Liver (tissue), 9 donors: ENCODE measurements around the gene ADIPOR1. TPM values are rescaled to one million over a fixed set of nuclear protein-coding genes. Genes with fewer than 3 reads are reported as not detected.

Source experiments
- DNase-seq: peaks from one replicate; pipeline ENCODE4 v3.0.0-alpha.2; 2017; ENCODE audit warnings: low spot score
- H3K27ac ChIP-seq, 2 donors: one replicate each; pipeline ENCODE4 v1.7.0; 2013; ENCODE audit warnings: inconsistent platforms in 2 of 2, low read length in 2 of 2, control low read depth in 1 of 2, low read depth in 1 of 2, mild to moderate bottlenecking in 1 of 2
- H3K27me3 ChIP-seq, 4 donors: one replicate each; pipeline versions ENCODE4 v1.6.1 to v1.7.0; 2013; ENCODE audit warnings: low read length in 3 of 4, inconsistent platforms in 1 of 4, mild to moderate bottlenecking in 1 of 4, moderate library complexity in 1 of 4; ENCODE audit not compliant: control insufficient read depth in 4 of 4, insufficient read depth in 4 of 4
- H3K36me3 ChIP-seq, 4 donors: one replicate each; pipeline versions ENCODE4 v1.6.1 to v1.7.0; 2013; ENCODE audit warnings: low read length in 3 of 4, mild to moderate bottlenecking in 3 of 4, low read depth in 1 of 4, moderate library complexity in 1 of 4; ENCODE audit not compliant: control insufficient read depth in 4 of 4, insufficient read depth in 3 of 4
- H3K4me1 ChIP-seq, 4 donors: one replicate each; pipeline versions ENCODE4 v1.6.1 to v1.7.0; 2013; ENCODE audit warnings: low read length in 3 of 4, mild to moderate bottlenecking in 3 of 4, moderate library complexity in 1 of 4; ENCODE audit not compliant: control insufficient read depth in 4 of 4, insufficient read depth in 4 of 4
- H3K4me3 ChIP-seq, 3 donors: one replicate each; pipeline versions ENCODE4 v1.6.1 to v1.7.0; 2013; ENCODE audit warnings: low read length in 3 of 3, control low read depth in 1 of 3, low read depth in 1 of 3, mild to moderate bottlenecking in 1 of 3
- H3K9ac ChIP-seq, 2 donors: one replicate each; pipeline ENCODE4 v1.7.0; 2013; ENCODE audit warnings: low read length in 2 of 2, mild to moderate bottlenecking in 2 of 2, moderate library complexity in 2 of 2, control low read depth in 1 of 2, low read depth in 1 of 2
- H3K9me3 ChIP-seq, 4 donors: one replicate each; pipeline versions ENCODE4 v1.6.1 to v1.7.0; 2013; ENCODE audit warnings: low read length in 3 of 4; ENCODE audit not compliant: control insufficient read depth in 4 of 4
- ATF3 ChIP-seq: IDR thresholded peaks from 2 replicates; pipeline ENCODE4 v1.6.1; 2016; ENCODE audit warnings: antibody characterized with exemption
- CTCF ChIP-seq: fragments of 150-350 bp; IDR thresholded peaks from 2 replicates; pipeline ENCODE4 v1.5.1; 2017; ENCODE audit warnings: improper control_type of control experiment, low read depth, low read length; ENCODE audit not compliant: missing input control
- FOXA1 ChIP-seq: IDR thresholded peaks from 2 replicates; pipeline ENCODE4 v1.6.1; 2016; ENCODE audit warnings: antibody characterized with exemption
- FOXA2 ChIP-seq: IDR thresholded peaks from 2 replicates; pipeline ENCODE4 v1.6.1; 2016; ENCODE audit warnings: antibody characterized with exemption
- GABPA ChIP-seq, 2 donors: IDR thresholded peaks in 1 of 2; conservative IDR thresholded peaks in 1 of 2; 2 replicates each; pipeline ENCODE4 v1.6.1; 2016; ENCODE audit warnings: antibody characterized with exemption in 2 of 2, mild to moderate bottlenecking in 1 of 2, moderate library complexity in 1 of 2
- HNF4G ChIP-seq: IDR thresholded peaks from 2 replicates; pipeline ENCODE4 v1.6.1; 2016; ENCODE audit warnings: antibody characterized with exemption
- MAX ChIP-seq: IDR thresholded peaks from 2 replicates; pipeline ENCODE4 v1.6.1; 2016; ENCODE audit warnings: antibody characterized with exemption
- RAD21 ChIP-seq, 2 donors: IDR thresholded peaks; 2 replicates each; pipeline ENCODE4 v1.6.1; 2016; ENCODE audit warnings: antibody characterized with exemption in 2 of 2, mild to moderate bottlenecking in 2 of 2
- RXRA ChIP-seq, 2 donors: IDR thresholded peaks; 2 replicates each; pipeline ENCODE4 v1.6.1; 2017 to 2018; ENCODE audit warnings: antibody characterized with exemption in 2 of 2, mild to moderate bottlenecking in 1 of 2
- SP1 ChIP-seq: IDR thresholded peaks from 2 replicates; pipeline ENCODE4 v1.6.1; 2018; ENCODE audit warnings: antibody characterized with exemption, mild to moderate bottlenecking
- YY1 ChIP-seq: IDR thresholded peaks from 2 replicates; pipeline ENCODE4 v1.6.1; 2016; ENCODE audit warnings: antibody characterized with exemption, mild to moderate bottlenecking
- ZBTB33 ChIP-seq: IDR thresholded peaks from 2 replicates; pipeline ENCODE4 v1.6.1; 2016; ENCODE audit warnings: antibody characterized with exemption
- WGBS: extraction: QIAGEN DNeasy Blood & Tissue Kit; methylation state at CpG from one replicate; pipeline ENCODE4 v1.1.7; 2013; 5-methylcytosine and 5-hydroxymethylcytosine counted together
- polyA plus RNA-seq, 2 donors: library from polyadenylated mRNA; stranded (reverse) in 1 of 2; unstranded in 1 of 2; fragments of 200-250 nt in 1 of 2; fragments of >200 nt in 1 of 2; fragmentation: Nextera tagmentation in 1 of 2; extraction: Ambion mirVana in 1 of 2; gene quantifications; one replicate each; pipeline versions ENCODE4 v1.2.1 to v1.2.3, GENCODE V29; 2013 to 2015
- total RNA-seq, 2 donors: library from RNA; depleted of rRNA; stranded (reverse); fragments of >200 nt; gene quantifications; one replicate each; pipeline ENCODE4 v1.2.3, GENCODE V29; 2014
- donor health status: healthy.
- donor health status: healthy.
- donor health status: healthy.
- donor health status: healthy.
- donor health status: healthy.

ADIPOR1 gene
- total and polyA plus RNA-seq, 4 donors: 58.5 to 175 (median 70.4) TPM

- peak overlapping the region; percentile 72 to 94 for H3K9ac ChIP-seq
- no peak for DNase-seq
- H3K27me3 ChIP-seq: no peaks in the 10 kb centered on the region
- H3K4me1 ChIP-seq: peaks cover 3 to 23% (median 14%) of the 10 kb centered on the region in 4 donors
- TF ChIP-seq RAD21 (IDR thresholded peaks at IDR 0.05) (no peak), MAX (no peak), GABPA (IDR thresholded peaks at IDR 0.05 in 1 of 2, conservative IDR thresholded peaks at IDR 0.05 in 1 of 2) (no peak)
- WGBS: 51% methylated on average over 18 of the region's 18 CpGs
- peak overlapping the region; percentile 69 to 88 for H3K27ac ChIP-seq
- H3K9me3 ChIP-seq: no peaks in the 10 kb centered on the region
- H3K4me3 ChIP-seq: peak overlapping the region; percentile 64 to 98 (median 83)
- peaks cover 2 to 23% (median 11%) of the 10 kb centered on the region in 4 donors for H3K36me3 ChIP-seq
Measured at GRCh38 chr1:202966006-202966898, 8.1 kb upstream of the ADIPOR1 start.

GRCh38 chr1:202965422-202965821, 7.3 kb upstream of the ADIPOR1 start:
- TF ChIP-seq ZBTB33 (no peak), CTCF (no peak), SP1 (no peak), RAD21 (IDR thresholded peaks at IDR 0.05) (no peak), FOXA1 (no peak), GABPA (IDR thresholded peaks at IDR 0.05 in 1 of 2, conservative IDR thresholded peaks at IDR 0.05 in 1 of 2) (no peak)
- DNase-seq: no peak
- Histone ChIP-seq H3K4me3 (no peak overlapping the region), H3K4me1 (peaks cover 3 to 23% (median 14%) of the 10 kb centered on the region in 4 donors), H3K9ac (no peak overlapping the region), H3K9me3 (no peaks in the 10 kb centered on the region), H3K36me3 (peaks cover 2 to 23% (median 11%) of the 10 kb centered on the region in 4 donors), H3K27me3 (no peaks in the 10 kb centered on the region), H3K27ac (no peak overlapping the region)
- WGBS: 95% methylated on average over 3 of the region's 3 CpGs

GRCh38 chr1:202964791-202965410, 6.8 kb upstream of the ADIPOR1 start:
- H3K4me3 ChIP-seq: no peak overlapping the region
- no peak overlapping the region for H3K9ac ChIP-seq
- no peaks in the 10 kb centered on the region for H3K27me3 ChIP-seq
- 96% methylated on average over 6 of the region's 6 CpGs for WGBS
- peaks cover 3 to 23% (median 14%) of the 10 kb centered on the region in 4 donors for H3K4me1 ChIP-seq
- peaks cover 2 to 23% (median 11%) of the 10 kb centered on the region in 4 donors for H3K36me3 ChIP-seq
- no peak overlapping the region for H3K27ac ChIP-seq
- DNase-seq: no peak
- no peaks in the 10 kb centered on the region for H3K9me3 ChIP-seq
- no peak for TF ChIP-seq FOXA2
- no peak for TF ChIP-seq SP1
- no peak for TF ChIP-seq RXRA (IDR thresholded peaks at IDR 0.05)
- TF ChIP-seq CTCF: no peak
- no peak for TF ChIP-seq ZBTB33
- no peak for TF ChIP-seq HNF4G
- no peak for TF ChIP-seq ATF3
- no peak for TF ChIP-seq YY1
- TF ChIP-seq MAX: no peak
